Purkinje cell (primary cell): ENCODE measurements around the gene MAD1L1. TPM values are rescaled to one million over a fixed set of nuclear protein-coding genes. Genes with fewer than 3 reads are reported as not detected.

ENCODE experiments used
- polyA plus RNA-seq: library from polyadenylated mRNA; unstranded; fragments of >200 nt; fragmentation: Nextera tagmentation; gene quantifications from 2 replicates; pipeline ENCODE4 v1.2.1, GENCODE V29; 2014

Gene MAD1L1
- 0.83 and 5.6 TPM in 2 replicates for polyA plus RNA-seq

GRCh38 chr7:2232766-2233520 lies at the start of gene MAD1L1:
Gene MAD1L1, minus strand, starts transcription at chr7:2232945. Its CDS starts 2,812 bp downstream, at chr7:2230133.

GRCh38 chr7:2241580-2242540 lies 9.1 kb upstream of the MAD1L1 start, which contains the start of the genes MRM2 and NUDT1:
Gene MRM2, minus strand, starts transcription at chr7:2242205. Its CDS starts 36 bp downstream, at chr7:2242169.
Gene NUDT1, plus strand, starts transcription at chr7:2242226. Its CDS starts 2,349 bp downstream, at chr7:2244575.

Other genes starting within 250 kb of the MAD1L1 start
- 13.9 and 16.0 TPM in 2 replicates for gene MRM2, start 9.3 kb upstream of the MAD1L1 start, polyA plus RNA-seq
- gene NUDT1, start 9.3 kb upstream of the MAD1L1 start, polyA plus RNA-seq = 5.1 and 11.2 TPM in 2 replicates
- gene SNX8, start 81.5 kb upstream of the MAD1L1 start, polyA plus RNA-seq = 0.78 and 2.8 TPM in 2 replicates
- 18.4 and 25.6 TPM in 2 replicates for gene EIF3B, start 121.9 kb upstream of the MAD1L1 start, polyA plus RNA-seq
- gene CHST12, start 170.7 kb upstream of the MAD1L1 start, polyA plus RNA-seq = 1.3 and 1.6 TPM in 2 replicates
- not detected in 2 replicates for gene GRIFIN, start 243.5 kb upstream of the MAD1L1 start, polyA plus RNA-seq